ENCODE data around the gene AKAP10.
A peak's percentile ranks its signal among the peaks of the same experiment; 100 is the strongest.

Gene AKAP10

GRCh38 chr17:20008242-20009051 is 30.8 kb upstream of the AKAP10 start (continued):
- no peak for TF ChIP-seq ZNF148 (tag by site-specific recombination; IDR thresholded peaks at IDR 0.05; ENCODE audit: borderline replicate concordance)
- TF ChIP-seq ZBTB11 (tag by site-specific recombination; conservative IDR thresholded peaks at IDR 0.05; ENCODE audit: low read depth) = peak; percentile 21; the same call in 1 of the 2 replicates
- no peak for TF ChIP-seq ZNF548 (tag by site-specific recombination; IDR thresholded peaks at IDR 0.05)
- TF ChIP-seq ZNF521 (tag by site-specific recombination; IDR thresholded peaks at IDR 0.05) = no peak
- no peak for TF ChIP-seq SCRT1 (tag by site-specific recombination; IDR thresholded peaks at IDR 0.05; ENCODE audit: borderline replicate concordance)
- TF ChIP-seq ZFHX2 (tag by site-specific recombination; conservative IDR thresholded peaks at IDR 0.05) = peak; percentile 84
- TF ChIP-seq ZIC2 (tag by site-specific recombination; IDR thresholded peaks at IDR 0.05) = peak; percentile 70
- no peak for TF ChIP-seq ZNF112 (tag by site-specific recombination; IDR thresholded peaks at IDR 0.05)
- peak; percentile 57 for TF ChIP-seq GLIS1 (tag by site-specific recombination; IDR thresholded peaks at IDR 0.05)
- TF ChIP-seq SALL2 (tag by site-specific recombination; IDR thresholded peaks at IDR 0.05; ENCODE audit: borderline replicate concordance) = no peak
- TF ChIP-seq ZNF16 (tag by site-specific recombination; IDR thresholded peaks at IDR 0.05; ENCODE audit: low read depth) = no peak
- peak; percentile 80 for TF ChIP-seq GLIS2 (tag by site-specific recombination; IDR thresholded peaks at IDR 0.05)
- TF ChIP-seq ZNF416 (tag by site-specific recombination; IDR thresholded peaks at IDR 0.05) = no peak
- no peak for TF ChIP-seq ZSCAN23 (tag by site-specific recombination; IDR thresholded peaks at IDR 0.05)
- TF ChIP-seq ZNF747 (tag by site-specific recombination; IDR thresholded peaks at IDR 0.05) = no peak
- TF ChIP-seq ZEB2 (tag by site-specific recombination; IDR thresholded peaks at IDR 0.05) = peak; percentile 10; the same call in 1 of the 2 replicates
- no peak for TF ChIP-seq ZNF175 (tag by site-specific recombination; IDR thresholded peaks at IDR 0.05)
- no peak for TF ChIP-seq ZNF248 (tag by site-specific recombination; IDR thresholded peaks at IDR 0.05)
- no peak for TF ChIP-seq ZNF660 (tag by site-specific recombination; IDR thresholded peaks at IDR 0.05)
- 0 out of 2 replicates have a peak, but pooled peaks have one; percentile 11 for TF ChIP-seq ZNF513 (tag by site-specific recombination; IDR thresholded peaks at IDR 0.05)
- TF ChIP-seq ZNF239 (tag by site-specific recombination; IDR thresholded peaks at IDR 0.05) = no peak
- peak; percentile 95 for TF ChIP-seq ZFP69B (tag by site-specific recombination; IDR thresholded peaks at IDR 0.05)
- peak; percentile 73; the same call in 1 of the 2 replicates for TF ChIP-seq SP3 (tag by site-specific recombination; IDR thresholded peaks at IDR 0.05)
- no peak for TF ChIP-seq ZNF791 (tag by site-specific recombination; IDR thresholded peaks at IDR 0.05)
- no peak for TF ChIP-seq ZSCAN5A (tag by site-specific recombination; IDR thresholded peaks at IDR 0.05)
- TF ChIP-seq ZBTB20 (tag by site-specific recombination; IDR thresholded peaks at IDR 0.05) = no peak; the same call in 1 of the 2 replicates
- no peak for TF ChIP-seq WT1 (tag by site-specific recombination; IDR thresholded peaks at IDR 0.05)
- TF ChIP-seq ZNF19 (tag by site-specific recombination; IDR thresholded peaks at IDR 0.05; ENCODE audit: low read depth) = no peak
- TF ChIP-seq SP7 (tag by site-specific recombination; IDR thresholded peaks at IDR 0.05) = peak; percentile 36; the same call in 1 of the 2 replicates
- peak; percentile 81 for TF ChIP-seq PATZ1 (tag by site-specific recombination; IDR thresholded peaks at IDR 0.05)

All from HEK293 (cell line).